Kidney capillary endothelial cell (primary cell): ENCODE results near the gene SH3GLB1.
"Not testable (repeated sequence)": the region's sequence is repeated elsewhere in the genome, so short reads cannot be mapped to it uniquely, and the experiment has no call there.

Experiments
- DNase-seq: peaks from one replicate; pipeline ENCODE4 v3.0.0-alpha.2; 2018; ENCODE audit warnings: low spot score

SH3GLB1 gene

GRCh38 chr1:86704458-86704971 lies at the start of gene SH3GLB1:
TSS of gene SH3GLB1 (plus strand) at chr1:86704576. CDS start at chr1:86704900, 324 bp downstream.
- peak; percentile 77 for DNase-seq

GRCh38 chr1:86658381-86658780 lies 46.0 kb upstream of the SH3GLB1 start:
- DNase-seq, result not testable (repeated sequence)

- DNase-seq, result no peak
Measured at GRCh38 chr1:86666368-86666767, 38.0 kb upstream of the SH3GLB1 start.

- peak; percentile 30 for DNase-seq
Measured at GRCh38 chr1:86687595-86687994, 16.8 kb upstream of the SH3GLB1 start.

GRCh38 chr1:86692641-86693040 lies 11.7 kb upstream of the SH3GLB1 start:
- DNase-seq, result no peak

GRCh38 chr1:86695400-86695799 lies 9.0 kb upstream of the SH3GLB1 start:
- no peak for DNase-seq

GRCh38 chr1:86696522-86696921 lies 7.9 kb upstream of the SH3GLB1 start:
- peak; percentile 65 for DNase-seq

GRCh38 chr1:86699186-86699585 lies 5.2 kb upstream of the SH3GLB1 start:
- DNase-seq, result no peak

- DNase-seq, result no peak
Measured at GRCh38 chr1:86701731-86702130, 2.6 kb upstream of the SH3GLB1 start.

GRCh38 chr1:86702954-86703494 lies 1.4 kb upstream of the SH3GLB1 start:
- not testable (repeated sequence) for DNase-seq

- DNase-seq, result peak; percentile 33
Measured at GRCh38 chr1:86703696-86704457, 499 bp upstream of the SH3GLB1 start.

GRCh38 chr1:86704972-86705664 lies 742 bp downstream of the SH3GLB1 start:
- peak; percentile 45 for DNase-seq

GRCh38 chr1:86705665-86705985 lies 1.2 kb downstream of the SH3GLB1 start:
- no peak for DNase-seq

GRCh38 chr1:86706018-86706635 lies 1.8 kb downstream of the SH3GLB1 start:
- no peak for DNase-seq

- no peak for DNase-seq
Measured at GRCh38 chr1:86708920-86709319, 4.5 kb downstream of the SH3GLB1 start.

- no peak for DNase-seq
Measured at GRCh38 chr1:86712088-86712860, 7.9 kb downstream of the SH3GLB1 start.

- DNase-seq, result no peak
Measured at GRCh38 chr1:86713477-86713876, 9.1 kb downstream of the SH3GLB1 start.

- DNase-seq, result no peak
Measured at GRCh38 chr1:86714159-86714558, 9.8 kb downstream of the SH3GLB1 start.

GRCh38 chr1:86714561-86715244 lies 10.3 kb downstream of the SH3GLB1 start:
- DNase-seq, result no peak

- DNase-seq, result no peak
Measured at GRCh38 chr1:86718786-86719185, 14.4 kb downstream of the SH3GLB1 start.

GRCh38 chr1:86731416-86731815 lies 27.0 kb downstream of the SH3GLB1 start:
- no peak for DNase-seq
